ENCODE measurements around the gene SNAPC4. TPM values are rescaled to one million over a fixed set of nuclear protein-coding genes. Genes with fewer than 3 reads are reported as not detected.

Gene SNAPC4
- total and polyA plus RNA-seq, 9 of the 15 experiments (the other 6 are each of a cell fraction or from before 2014, with no cell fraction given), result 0.21 to 21.8 (median 8.8) TPM

DNA sequence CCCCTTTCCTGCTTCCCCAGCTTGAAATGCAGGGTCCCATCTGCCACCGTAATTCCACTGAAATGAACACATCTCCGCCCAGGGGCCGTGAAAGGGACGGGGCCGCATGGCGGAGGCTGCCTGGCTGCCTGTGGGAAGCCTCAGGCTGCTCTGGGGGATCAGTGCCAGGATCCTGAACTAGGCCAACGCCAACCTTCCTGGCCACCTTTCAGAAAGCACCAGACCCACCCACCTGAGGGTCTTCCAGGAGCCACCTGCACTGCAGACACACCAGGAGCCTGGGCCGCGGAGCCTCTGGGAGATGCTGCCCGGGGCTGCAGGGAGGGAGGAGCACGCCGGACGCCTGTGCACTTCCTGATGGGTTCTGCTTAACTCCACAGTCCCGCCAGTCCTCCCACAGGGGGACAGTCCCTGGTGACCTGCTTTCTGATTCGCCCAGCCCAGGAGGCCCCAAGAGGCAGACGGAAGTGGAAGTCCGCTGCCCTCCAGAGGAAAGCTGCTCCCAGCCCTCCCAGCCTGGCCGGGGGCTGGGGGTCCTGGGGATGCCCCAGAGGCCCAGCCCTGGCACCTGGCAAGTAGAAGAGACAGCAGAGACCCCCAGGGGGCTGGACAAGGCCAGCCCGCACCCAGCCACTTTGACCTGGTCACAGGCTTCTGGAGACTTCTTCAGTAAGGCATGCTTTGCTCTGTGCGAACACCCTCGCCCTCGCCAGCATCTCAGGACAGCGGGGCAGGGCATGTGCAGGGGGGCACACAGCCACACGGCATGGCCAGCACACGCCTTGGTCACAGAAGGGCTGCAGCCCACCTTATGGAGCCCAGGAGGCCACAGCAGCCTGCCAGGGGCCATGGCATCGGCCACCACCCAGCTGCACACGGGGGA is 26.4 kb downstream of the SNAPC4 start, which contains the start of gene CARD9 (continued):
- TF ChIP-seq, protein P1, sequence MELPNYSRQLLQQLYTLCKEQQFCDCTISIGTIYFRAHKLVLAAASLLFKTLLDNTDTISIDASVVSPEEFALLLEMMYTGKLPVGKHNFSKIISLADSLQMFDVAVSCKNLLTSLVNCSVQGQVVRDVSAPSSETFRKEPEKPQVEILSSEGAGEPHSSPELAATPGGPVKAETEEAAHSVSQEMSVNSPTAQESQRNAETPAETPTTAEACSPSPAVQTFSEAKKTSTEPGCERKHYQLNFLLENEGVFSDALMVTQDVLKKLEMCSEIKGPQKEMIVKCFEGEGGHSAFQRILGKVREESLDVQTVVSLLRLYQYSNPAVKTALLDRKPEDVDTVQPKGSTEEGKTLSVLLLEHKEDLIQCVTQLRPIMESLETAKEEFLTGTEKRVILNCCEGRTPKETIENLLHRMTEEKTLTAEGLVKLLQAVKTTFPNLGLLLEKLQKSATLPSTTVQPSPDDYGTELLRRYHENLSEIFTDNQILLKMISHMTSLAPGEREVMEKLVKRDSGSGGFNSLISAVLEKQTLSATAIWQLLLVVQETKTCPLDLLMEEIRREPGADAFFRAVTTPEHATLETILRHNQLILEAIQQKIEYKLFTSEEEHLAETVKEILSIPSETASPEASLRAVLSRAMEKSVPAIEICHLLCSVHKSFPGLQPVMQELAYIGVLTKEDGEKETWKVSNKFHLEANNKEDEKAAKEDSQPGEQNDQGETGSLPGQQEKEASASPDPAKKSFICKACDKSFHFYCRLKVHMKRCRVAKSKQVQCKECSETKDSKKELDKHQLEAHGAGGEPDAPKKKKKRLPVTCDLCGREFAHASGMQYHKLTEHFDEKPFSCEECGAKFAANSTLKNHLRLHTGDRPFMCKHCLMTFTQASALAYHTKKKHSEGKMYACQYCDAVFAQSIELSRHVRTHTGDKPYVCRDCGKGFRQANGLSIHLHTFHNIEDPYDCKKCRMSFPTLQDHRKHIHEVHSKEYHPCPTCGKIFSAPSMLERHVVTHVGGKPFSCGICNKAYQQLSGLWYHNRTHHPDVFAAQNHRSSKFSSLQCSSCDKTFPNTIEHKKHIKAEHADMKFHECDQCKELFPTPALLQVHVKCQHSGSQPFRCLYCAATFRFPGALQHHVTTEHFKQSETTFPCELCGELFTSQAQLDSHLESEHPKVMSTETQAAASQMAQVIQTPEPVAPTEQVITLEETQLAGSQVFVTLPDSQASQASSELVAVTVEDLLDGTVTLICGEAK (IDR thresholded peaks at IDR 0.05), result peak; percentile 51
- TF ChIP-seq, protein P1 (CRISPR knock-in tag; IDR thresholded peaks at IDR 0.05), result no peak
- TF ChIP-seq, protein P2, sequence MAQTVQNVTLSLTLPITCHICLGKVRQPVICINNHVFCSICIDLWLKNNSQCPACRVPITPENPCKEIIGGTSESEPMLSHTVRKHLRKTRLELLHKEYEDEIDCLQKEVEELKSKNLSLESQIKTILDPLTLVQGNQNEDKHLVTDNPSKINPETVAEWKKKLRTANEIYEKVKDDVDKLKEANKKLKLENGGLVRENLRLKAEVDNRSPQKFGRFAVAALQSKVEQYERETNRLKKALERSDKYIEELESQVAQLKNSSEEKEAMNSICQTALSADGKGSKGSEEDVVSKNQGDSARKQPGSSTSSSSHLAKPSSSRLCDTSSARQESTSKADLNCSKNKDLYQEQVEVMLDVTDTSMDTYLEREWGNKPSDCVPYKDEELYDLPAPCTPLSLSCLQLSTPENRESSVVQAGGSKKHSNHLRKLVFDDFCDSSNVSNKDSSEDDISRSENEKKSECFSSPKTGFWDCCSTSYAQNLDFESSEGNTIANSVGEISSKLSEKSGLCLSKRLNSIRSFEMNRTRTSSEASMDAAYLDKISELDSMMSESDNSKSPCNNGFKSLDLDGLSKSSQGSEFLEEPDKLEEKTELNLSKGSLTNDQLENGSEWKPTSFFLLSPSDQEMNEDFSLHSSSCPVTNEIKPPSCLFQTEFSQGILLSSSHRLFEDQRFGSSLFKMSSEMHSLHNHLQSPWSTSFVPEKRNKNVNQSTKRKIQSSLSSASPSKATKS (CRISPR knock-in tag; IDR thresholded peaks at IDR 0.05), result no peak
- 0 out of 2 replicates have a peak, but pooled peaks have one; percentile 15 for TF ChIP-seq POLR2AphosphoS5 (IDR thresholded peaks at IDR 0.05; ENCODE audit: control insufficient read depth, insufficient read depth, low read depth, low read length)
- no peak for TF ChIP-seq ZNF79 (CRISPR knock-in tag; IDR thresholded peaks at IDR 0.05; ENCODE audit: low read depth)
- no peak for TF ChIP-seq ZNF12 (CRISPR knock-in tag; IDR thresholded peaks at IDR 0.05)
- TF ChIP-seq NFIC (IDR thresholded peaks at IDR 0.05), result no peak
- TF ChIP-seq, protein P3, sequence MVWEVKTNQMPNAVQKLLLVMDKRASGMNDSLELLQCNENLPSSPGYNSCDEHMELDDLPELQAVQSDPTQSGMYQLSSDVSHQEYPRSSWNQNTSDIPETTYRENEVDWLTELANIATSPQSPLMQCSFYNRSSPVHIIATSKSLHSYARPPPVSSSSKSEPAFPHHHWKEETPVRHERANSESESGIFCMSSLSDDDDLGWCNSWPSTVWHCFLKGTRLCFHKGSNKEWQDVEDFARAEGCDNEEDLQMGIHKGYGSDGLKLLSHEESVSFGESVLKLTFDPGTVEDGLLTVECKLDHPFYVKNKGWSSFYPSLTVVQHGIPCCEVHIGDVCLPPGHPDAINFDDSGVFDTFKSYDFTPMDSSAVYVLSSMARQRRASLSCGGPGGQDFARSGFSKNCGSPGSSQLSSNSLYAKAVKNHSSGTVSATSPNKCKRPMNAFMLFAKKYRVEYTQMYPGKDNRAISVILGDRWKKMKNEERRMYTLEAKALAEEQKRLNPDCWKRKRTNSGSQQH (CRISPR knock-in tag; IDR thresholded peaks at IDR 0.05), result no peak
- no peak for TF ChIP-seq SP1 (CRISPR knock-in tag; IDR thresholded peaks at IDR 0.05)
- peak; percentile 83 for TF ChIP-seq ELF1 (tag; IDR thresholded peaks at IDR 0.05)
- TF ChIP-seq SMAD4 (CRISPR knock-in tag; conservative IDR thresholded peaks at IDR 0.05), result no peak
- TF ChIP-seq, protein P4, sequence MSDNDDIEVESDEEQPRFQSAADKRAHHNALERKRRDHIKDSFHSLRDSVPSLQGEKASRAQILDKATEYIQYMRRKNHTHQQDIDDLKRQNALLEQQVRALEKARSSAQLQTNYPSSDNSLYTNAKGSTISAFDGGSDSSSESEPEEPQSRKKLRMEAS (CRISPR knock-in tag; IDR thresholded peaks at IDR 0.05), result peak; percentile 2; the same call in 1 of the 2 replicates
- no peak for TF ChIP-seq FOXJ2 (tag; IDR thresholded peaks at IDR 0.05)
- TF ChIP-seq KLF6 (CRISPR knock-in tag; IDR thresholded peaks at IDR 0.05; ENCODE audit: borderline replicate concordance), result no peak
